C4-2B (cell line): ENCODE data around the gene AUNIP.

ENCODE experiments used
- ZFX ChIP-seq: fragments of 450-650 bp; IDR thresholded peaks from 2 replicates; pipeline ENCODE4 v1.6.1; 2017
- TF ChIP-seq, protein P1 (sequence below): fragments of 450-650 bp; conservative IDR thresholded peaks from 2 replicates; pipeline ENCODE4 v1.5.1; 2017; ENCODE audit warnings: mild to moderate bottlenecking

DNA sequence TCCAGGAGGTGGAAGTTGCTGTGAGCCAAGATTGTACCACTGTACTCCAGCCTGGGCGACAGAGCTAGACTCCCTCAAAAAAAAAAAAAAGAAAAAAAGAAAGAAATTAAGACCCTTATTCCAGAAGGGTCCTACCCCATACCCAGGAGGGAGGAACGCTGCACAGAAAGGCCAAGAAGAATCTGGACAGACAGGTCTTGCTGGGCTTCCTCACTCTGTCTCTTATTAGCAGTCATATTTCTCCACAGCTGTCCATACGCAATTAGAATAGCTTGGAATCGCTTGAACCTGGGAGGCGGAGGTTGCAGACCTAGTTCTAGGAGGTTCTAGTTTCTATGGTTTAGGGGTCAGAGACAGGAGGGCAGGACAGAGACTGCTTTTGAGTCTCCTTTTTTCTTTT lies 19.4 kb upstream of the AUNIP start:
- TF ChIP-seq, protein P1, sequence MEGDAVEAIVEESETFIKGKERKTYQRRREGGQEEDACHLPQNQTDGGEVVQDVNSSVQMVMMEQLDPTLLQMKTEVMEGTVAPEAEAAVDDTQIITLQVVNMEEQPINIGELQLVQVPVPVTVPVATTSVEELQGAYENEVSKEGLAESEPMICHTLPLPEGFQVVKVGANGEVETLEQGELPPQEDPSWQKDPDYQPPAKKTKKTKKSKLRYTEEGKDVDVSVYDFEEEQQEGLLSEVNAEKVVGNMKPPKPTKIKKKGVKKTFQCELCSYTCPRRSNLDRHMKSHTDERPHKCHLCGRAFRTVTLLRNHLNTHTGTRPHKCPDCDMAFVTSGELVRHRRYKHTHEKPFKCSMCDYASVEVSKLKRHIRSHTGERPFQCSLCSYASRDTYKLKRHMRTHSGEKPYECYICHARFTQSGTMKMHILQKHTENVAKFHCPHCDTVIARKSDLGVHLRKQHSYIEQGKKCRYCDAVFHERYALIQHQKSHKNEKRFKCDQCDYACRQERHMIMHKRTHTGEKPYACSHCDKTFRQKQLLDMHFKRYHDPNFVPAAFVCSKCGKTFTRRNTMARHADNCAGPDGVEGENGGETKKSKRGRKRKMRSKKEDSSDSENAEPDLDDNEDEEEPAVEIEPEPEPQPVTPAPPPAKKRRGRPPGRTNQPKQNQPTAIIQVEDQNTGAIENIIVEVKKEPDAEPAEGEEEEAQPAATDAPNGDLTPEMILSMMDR, result no peak
- TF ChIP-seq ZFX, result no peak
